ENCODE data around the gene MAGEB17. TPM values are rescaled to one million over a fixed set of nuclear protein-coding genes. Genes with fewer than 3 reads are reported as not detected.

The MAGEB17 gene
- total and polyA plus RNA-seq, 2 donors (not counting 1 experiment from before 2014, with no cell fraction given): 0.10 TPM; not detected in 1

- H3K4me2 ChIP-seq (ENCODE audit: extremely low read depth, insufficient read depth, low read length): no peak overlapping the region
- H3K9ac ChIP-seq (ENCODE audit: insufficient read depth, low read length): no peak overlapping the region
- no peak for TF ChIP-seq EZH2 (IDR thresholded peaks at IDR 0.05; ENCODE audit: low read length, missing control alignments)
- no peak for TF ChIP-seq CTCF (conservative IDR thresholded peaks at IDR 0.05 in 1 of 2, IDR thresholded peaks at IDR 0.05 in 1 of 2; ENCODE audit: low read depth in 1 of 2, low read length in 2 of 2)
- H3K9me3 ChIP-seq (ENCODE audit: control insufficient read depth, insufficient read depth, low read depth, low read length): no peaks in the 10 kb centered on the region
- no peak for DNase-seq (ENCODE audit: low read depth in 2 of 2)
- no peaks in the 10 kb centered on the region for H3K79me2 ChIP-seq (ENCODE audit: control insufficient read depth, insufficient read depth, low read length)
- no peaks in the 10 kb centered on the region for H3K36me3 ChIP-seq (ENCODE audit: control insufficient read depth, insufficient read depth, low read length)
- no peak overlapping the region for H3K27ac ChIP-seq (ENCODE audit: insufficient read depth, low read length)
- H2AFZ ChIP-seq (ENCODE audit: low read length): no peak overlapping the region
- H3K27me3 ChIP-seq (ENCODE audit: control insufficient read depth, insufficient read depth, low read length): no peaks in the 10 kb centered on the region
- H3K4me3 ChIP-seq (replicated peaks in 1 of 4; ENCODE audit: control extremely low read depth in 1 of 4, insufficient read depth in 1 of 4, low read depth in 3 of 4, low read length in 4 of 4): no peak overlapping the region
- H4K20me1 ChIP-seq (ENCODE audit: control insufficient read depth, extremely low read depth, insufficient read depth, low read length): no peaks in the 10 kb centered on the region
- no peaks in the 10 kb centered on the region for H3K4me1 ChIP-seq (ENCODE audit: control insufficient read depth, extremely low read depth, insufficient read depth, low read length)
These were observed 35.7 kb downstream of the MAGEB17 start for GRCh38 chrX:16202943-16203342.

- no peak overlapping the region for H2AFZ ChIP-seq (ENCODE audit: low read length)
- no peaks in the 10 kb centered on the region for H3K79me2 ChIP-seq (ENCODE audit: control insufficient read depth, insufficient read depth, low read length)
- TF ChIP-seq EZH2 (IDR thresholded peaks at IDR 0.05; ENCODE audit: low read length, missing control alignments): no peak
- TF ChIP-seq CTCF (conservative IDR thresholded peaks at IDR 0.05 in 1 of 2, IDR thresholded peaks at IDR 0.05 in 1 of 2; ENCODE audit: low read depth in 1 of 2, low read length in 2 of 2): no peak
- no peaks in the 10 kb centered on the region for H3K9me3 ChIP-seq (ENCODE audit: control insufficient read depth, insufficient read depth, low read depth, low read length)
- H3K9ac ChIP-seq (ENCODE audit: insufficient read depth, low read length): no peak overlapping the region
- no peak overlapping the region for H3K27ac ChIP-seq (ENCODE audit: insufficient read depth, low read length)
- H3K36me3 ChIP-seq (ENCODE audit: control insufficient read depth, insufficient read depth, low read length): no peaks in the 10 kb centered on the region
- H3K4me3 ChIP-seq (replicated peaks in 1 of 4; ENCODE audit: control extremely low read depth in 1 of 4, insufficient read depth in 1 of 4, low read depth in 3 of 4, low read length in 4 of 4): no peak overlapping the region
- no peak overlapping the region for H3K4me2 ChIP-seq (ENCODE audit: extremely low read depth, insufficient read depth, low read length)
- no peak for DNase-seq (ENCODE audit: low read depth in 2 of 2)
- H3K4me1 ChIP-seq (ENCODE audit: control insufficient read depth, extremely low read depth, insufficient read depth, low read length): no peaks in the 10 kb centered on the region
- H4K20me1 ChIP-seq (ENCODE audit: control insufficient read depth, extremely low read depth, insufficient read depth, low read length): no peaks in the 10 kb centered on the region
- H3K27me3 ChIP-seq (ENCODE audit: control insufficient read depth, insufficient read depth, low read length): no peaks in the 10 kb centered on the region
These were observed 37.3 kb downstream of the MAGEB17 start for GRCh38 chrX:16204538-16204937.

DNA sequence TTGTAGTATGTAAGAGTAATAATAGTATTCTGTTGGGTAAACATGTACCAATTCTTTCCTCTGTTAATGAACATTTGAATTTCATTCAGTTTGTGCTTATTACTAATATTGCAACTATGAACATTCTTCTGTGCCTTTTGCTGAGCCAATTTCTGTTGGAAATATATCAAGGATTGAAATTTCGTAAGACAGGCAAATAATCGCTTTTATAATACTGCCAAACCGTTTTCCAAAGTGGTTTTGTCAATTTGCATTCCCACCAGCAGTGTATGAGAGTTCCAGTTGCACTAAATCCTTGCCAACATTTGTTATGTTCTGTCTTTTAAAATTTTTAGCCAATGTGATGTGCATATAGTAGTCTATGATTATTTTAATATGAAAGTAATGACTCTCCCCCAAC lies 38.6 kb downstream of the MAGEB17 start:
- Histone ChIP-seq H4K20me1 (ENCODE audit: control insufficient read depth, extremely low read depth, insufficient read depth, low read length) (no peaks in the 10 kb centered on the region), H3K4me2 (ENCODE audit: extremely low read depth, insufficient read depth, low read length) (no peak overlapping the region), H3K27me3 (ENCODE audit: control insufficient read depth, insufficient read depth, low read length) (no peaks in the 10 kb centered on the region), H3K27ac (ENCODE audit: insufficient read depth, low read length) (no peak overlapping the region), H3K4me1 (ENCODE audit: control insufficient read depth, extremely low read depth, insufficient read depth, low read length) (no peaks in the 10 kb centered on the region), H3K4me3 (replicated peaks in 1 of 4; ENCODE audit: control extremely low read depth in 1 of 4, insufficient read depth in 1 of 4, low read depth in 3 of 4, low read length in 4 of 4) (no peak overlapping the region), H3K36me3 (ENCODE audit: control insufficient read depth, insufficient read depth, low read length) (no peaks in the 10 kb centered on the region), H3K79me2 (ENCODE audit: control insufficient read depth, insufficient read depth, low read length) (no peaks in the 10 kb centered on the region), H2AFZ (ENCODE audit: low read length) (no peak overlapping the region), H3K9ac (ENCODE audit: insufficient read depth, low read length) (no peak overlapping the region), H3K9me3 (ENCODE audit: control insufficient read depth, insufficient read depth, low read depth, low read length) (no peaks in the 10 kb centered on the region)
- peak in 1 of 2 donors; percentile 16 for DNase-seq (ENCODE audit: low read depth in 2 of 2)
- no peak for TF ChIP-seq EZH2 (IDR thresholded peaks at IDR 0.05; ENCODE audit: low read length, missing control alignments)
- no peak for TF ChIP-seq CTCF (conservative IDR thresholded peaks at IDR 0.05 in 1 of 2, IDR thresholded peaks at IDR 0.05 in 1 of 2; ENCODE audit: low read depth in 1 of 2, low read length in 2 of 2)
